Upper lobe of left lung (tissue), 4 donors: ENCODE measurements around the gene FA2H.

Experiments used
- CTCF ChIP-seq, 6 experiments: fragments of 450-650 bp in 4 of 6; fragments of 200-600 bp in 2 of 6; sonication (generic) in 2 of 6; IDR thresholded peaks; one replicate each; pipeline ENCODE4 v1.5.1; 2016 to 2019; ENCODE audit warnings: antibody characterized with exemption in 6 of 6
- POLR2A ChIP-seq, 4 donors: fragments of 450-650 bp; IDR thresholded peaks; one replicate each; pipeline ENCODE4 v1.5.1; 2016 to 2017; ENCODE audit warnings: antibody characterized with exemption in 4 of 4, mild to moderate bottlenecking in 2 of 4

GRCh38 chr16:74677868-74678267, 96.8 kb downstream of the FA2H start:
- no peak for TF ChIP-seq CTCF (IDR thresholded peaks at IDR 0.05)
- no peak for TF ChIP-seq POLR2A (IDR thresholded peaks at IDR 0.05)
